T-helper 17 cell (primary cell): ENCODE data around the gene MARCHF3. TPM values are rescaled to one million over a fixed set of nuclear protein-coding genes. Genes with fewer than 3 reads are reported as not detected.

ENCODE experiments used
- ATAC-seq: fragments of 150-1000 bp; cut with Tn5 transposase; 2 replicates; pipeline ENCODE4 v1.10.0; 2021; ENCODE audit warnings: mild to moderate bottlenecking, moderate library complexity
- DNase-seq, 3 donors: peaks; one replicate each; pipeline versions ENCODE4 v3.0.0 to v3.0.0-alpha.2; 2020 to 2021
- H3K9me3 ChIP-seq: one replicate; pipeline ENCODE4 v1.7.0; 2013; ENCODE audit warnings: low read length, mild to moderate bottlenecking; ENCODE audit not compliant: control insufficient read depth, poor library complexity, severe bottlenecking
- H3K27ac Mint-ChIP-seq: one replicate; pipeline ENCODE4 v1.8.0; 2022; ENCODE audit warnings: mild to moderate bottlenecking, moderate library complexity, mixed read lengths
- H3K27me3 Mint-ChIP-seq: one replicate; pipeline ENCODE4 v1.8.0; 2022; ENCODE audit warnings: mixed read lengths
- H3K36me3 Mint-ChIP-seq: one replicate; pipeline ENCODE4 v1.8.0; 2022; ENCODE audit warnings: low read depth, mixed read lengths
- H3K4me1 Mint-ChIP-seq: one replicate; pipeline ENCODE4 v1.8.0; 2022; ENCODE audit warnings: mild to moderate bottlenecking, mixed read lengths
- H3K4me3 Mint-ChIP-seq: one replicate; pipeline ENCODE4 v1.8.0; 2022; ENCODE audit warnings: mild to moderate bottlenecking, moderate library complexity, mixed read lengths
- total RNA-seq, 4 donors: library from RNA in 2 of 4; stranded (reverse) in 2 of 4; gene quantifications; one replicate each; pipeline ENCODE4 v1.2.3 and lab custom pipeline; 2022 to 2026

The MARCHF3 gene
- total RNA-seq, 2 donors from 2014 or later = 6.6 to 8.4 TPM

- no peak overlapping the region for H3K4me3 Mint-ChIP-seq
- H3K9me3 ChIP-seq = no peaks in the 10 kb centered on the region
- H3K4me1 Mint-ChIP-seq = peaks cover 2% of the 10 kb centered on the region
- no peak for ATAC-seq
- DNase-seq = no peak
- H3K27me3 Mint-ChIP-seq = no peaks in the 10 kb centered on the region
- no peaks in the 10 kb centered on the region for H3K36me3 Mint-ChIP-seq
- H3K27ac Mint-ChIP-seq = no peak overlapping the region
Measured at GRCh38 chr5:126939887-126940286, 90.5 kb downstream of the MARCHF3 start.

DNA sequence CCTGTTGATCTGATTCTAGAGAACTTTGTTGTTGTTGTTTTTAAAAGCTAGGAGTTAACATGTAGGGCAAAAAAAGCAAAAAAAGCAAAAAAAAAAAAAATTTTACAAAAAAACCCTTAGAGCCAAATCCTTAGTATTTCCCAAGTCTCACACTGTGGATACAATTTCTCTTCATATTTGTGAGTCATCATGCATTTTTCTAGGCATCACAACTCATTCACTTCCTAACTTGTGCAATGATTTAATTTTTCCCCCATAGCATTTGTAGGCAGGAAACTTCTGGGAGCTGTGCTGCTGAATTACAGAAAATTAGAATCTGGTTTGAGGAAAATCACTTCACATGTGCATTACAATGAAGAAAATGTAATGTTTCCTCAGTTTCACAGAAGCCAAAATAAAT, 91.9 kb downstream of the MARCHF3 start:
- H3K4me3 Mint-ChIP-seq = no peak overlapping the region
- H3K9me3 ChIP-seq = no peaks in the 10 kb centered on the region
- DNase-seq (no peak), ATAC-seq (no peak)
- no peaks in the 10 kb centered on the region for H3K36me3 Mint-ChIP-seq
- H3K27ac Mint-ChIP-seq = no peak overlapping the region
- no peaks in the 10 kb centered on the region for H3K4me1 Mint-ChIP-seq
- no peaks in the 10 kb centered on the region for H3K27me3 Mint-ChIP-seq

- no peaks in the 10 kb centered on the region for H3K9me3 ChIP-seq
- H3K27ac Mint-ChIP-seq = no peak overlapping the region
- H3K36me3 Mint-ChIP-seq = no peaks in the 10 kb centered on the region
- DNase-seq (no peak), ATAC-seq (no peak)
- H3K27me3 Mint-ChIP-seq = no peaks in the 10 kb centered on the region
- H3K4me3 Mint-ChIP-seq = no peak overlapping the region
- H3K4me1 Mint-ChIP-seq = no peaks in the 10 kb centered on the region
Measured at GRCh38 chr5:126937771-126938170, 92.6 kb downstream of the MARCHF3 start.

- peaks cover 3% of the 10 kb centered on the region for H3K4me1 Mint-ChIP-seq
- H3K4me3 Mint-ChIP-seq = no peak overlapping the region
- no peaks in the 10 kb centered on the region for H3K9me3 ChIP-seq
- no peaks in the 10 kb centered on the region for H3K27me3 Mint-ChIP-seq
- peaks cover 2% of the 10 kb centered on the region for H3K36me3 Mint-ChIP-seq
- ATAC-seq (no peak), DNase-seq (no peak)
- H3K27ac Mint-ChIP-seq = no peak overlapping the region
Measured at GRCh38 chr5:126936775-126937418, 93.5 kb downstream of the MARCHF3 start.

DNA sequence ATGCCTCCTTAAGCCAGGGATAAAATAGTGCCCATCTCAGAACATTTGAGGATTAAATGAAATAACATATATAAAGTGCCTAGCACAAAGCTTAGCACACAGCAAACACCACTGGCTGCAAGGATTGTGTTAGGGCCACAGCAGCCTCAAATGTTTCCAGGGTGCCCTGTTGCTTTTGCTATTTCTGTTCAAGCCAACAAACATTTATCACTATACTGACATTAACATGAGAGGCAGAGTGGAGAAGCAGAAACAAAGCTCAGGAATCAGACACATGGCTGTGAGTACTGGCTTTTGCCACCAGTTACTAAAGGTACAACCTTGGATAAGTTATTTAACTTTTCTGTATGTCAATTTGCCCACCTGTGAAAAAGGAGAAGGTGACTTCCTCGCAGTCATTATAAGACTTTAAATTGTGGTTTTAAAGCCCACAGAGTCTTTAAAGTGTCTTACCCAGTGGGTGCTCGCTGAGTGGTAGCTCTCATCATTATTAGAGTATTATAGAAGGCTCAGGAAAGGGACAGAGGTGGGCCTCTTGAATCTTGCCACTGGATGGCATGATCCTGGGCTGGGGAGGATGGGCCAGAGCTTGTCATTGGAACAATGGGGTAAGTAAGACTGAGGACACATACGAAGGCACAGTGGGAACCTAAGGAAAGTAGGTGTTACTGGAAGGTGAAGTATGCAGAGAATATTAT, 98.2 kb downstream of the MARCHF3 start:
- no peak overlapping the region for H3K27ac Mint-ChIP-seq
- peaks cover 2% of the 10 kb centered on the region for H3K36me3 Mint-ChIP-seq
- no peaks in the 10 kb centered on the region for H3K9me3 ChIP-seq
- H3K4me1 Mint-ChIP-seq = peaks cover 6% of the 10 kb centered on the region
- no peak overlapping the region for H3K4me3 Mint-ChIP-seq
- ATAC-seq (no peak), DNase-seq (no peak)
- H3K27me3 Mint-ChIP-seq = no peaks in the 10 kb centered on the region

DNA sequence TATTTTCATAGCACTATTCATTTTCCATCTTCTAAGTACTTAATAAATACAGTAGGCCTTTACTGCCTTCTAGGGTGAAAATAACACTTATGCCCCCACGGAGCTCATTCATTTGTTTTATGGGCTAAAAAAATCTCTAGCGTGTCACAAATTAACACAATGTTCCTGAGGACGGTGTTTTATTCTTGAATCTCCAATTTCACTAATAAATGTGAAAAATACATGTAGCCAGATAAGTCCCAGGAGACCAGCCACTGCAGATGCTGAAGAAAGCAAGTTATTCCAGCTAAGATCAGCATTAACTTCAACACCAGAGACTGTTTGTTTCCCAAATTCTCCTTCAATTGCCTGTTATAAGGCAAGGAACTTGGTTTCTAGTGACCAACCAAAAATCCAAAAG, 102.3 kb downstream of the MARCHF3 start:
- no peaks in the 10 kb centered on the region for H3K27me3 Mint-ChIP-seq
- DNase-seq = no peak
- no peaks in the 10 kb centered on the region for H3K9me3 ChIP-seq
- H3K4me1 Mint-ChIP-seq = peaks cover 6% of the 10 kb centered on the region
- H3K36me3 Mint-ChIP-seq = peaks cover 5% of the 10 kb centered on the region
- H3K4me3 Mint-ChIP-seq = no peak overlapping the region
- H3K27ac Mint-ChIP-seq = no peak overlapping the region
- ATAC-seq = no peak

DNA sequence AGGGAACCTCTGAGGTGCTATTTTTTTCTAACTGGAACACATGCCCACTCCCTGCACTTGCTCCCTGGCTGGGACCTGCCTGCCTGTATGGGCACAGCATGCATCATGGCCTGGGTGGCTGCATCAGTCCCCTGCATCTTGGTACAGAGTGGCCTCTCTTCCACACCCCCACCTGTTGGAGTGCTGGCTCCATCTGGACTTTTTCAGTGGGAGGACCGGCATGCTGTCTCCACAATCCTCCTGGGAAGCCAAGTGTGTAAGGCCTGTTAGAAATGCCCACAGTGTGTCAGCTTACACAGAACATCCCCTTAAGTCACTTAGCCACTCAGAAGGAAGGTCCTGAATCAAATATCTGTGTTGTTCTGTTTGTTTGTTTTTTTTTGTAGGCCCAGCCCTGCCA, 102.9 kb downstream of the MARCHF3 start:
- no peak for ATAC-seq
- Mint-ChIP-seq H3K27ac (no peak overlapping the region), H3K36me3 (peaks cover 5% of the 10 kb centered on the region), H3K4me1 (peaks cover 5% of the 10 kb centered on the region), H3K27me3 (no peaks in the 10 kb centered on the region), H3K4me3 (no peak overlapping the region)
- no peaks in the 10 kb centered on the region for H3K9me3 ChIP-seq
- no peak for DNase-seq

DNA sequence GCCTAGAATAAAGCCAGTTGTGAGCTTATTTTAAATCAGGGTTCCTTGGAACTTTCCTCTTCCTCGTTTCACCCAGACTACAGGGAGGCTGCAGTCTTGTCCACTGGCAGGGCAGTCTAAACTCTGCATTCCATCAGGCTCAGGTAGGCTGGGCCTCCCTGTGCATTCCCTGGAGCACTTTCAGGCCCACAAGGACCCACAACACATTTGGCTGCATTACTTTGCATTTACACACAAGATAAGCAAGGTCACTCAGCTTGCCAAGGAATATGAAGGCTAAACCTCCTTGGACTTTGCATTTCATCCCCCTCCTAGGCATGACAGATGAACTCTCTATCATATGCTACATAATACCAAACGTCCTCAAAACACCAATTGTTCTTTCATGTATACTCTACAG, 104.2 kb downstream of the MARCHF3 start:
- DNase-seq = no peak
- no peaks in the 10 kb centered on the region for H3K27me3 Mint-ChIP-seq
- no peaks in the 10 kb centered on the region for H3K9me3 ChIP-seq
- no peak for ATAC-seq
- no peak overlapping the region for H3K27ac Mint-ChIP-seq
- H3K36me3 Mint-ChIP-seq = peaks cover 3% of the 10 kb centered on the region
- H3K4me1 Mint-ChIP-seq = peaks cover 4% of the 10 kb centered on the region
- no peak overlapping the region for H3K4me3 Mint-ChIP-seq

- no peak for ATAC-seq
- Mint-ChIP-seq H3K4me3 (no peak overlapping the region), H3K36me3 (peaks cover 3% of the 10 kb centered on the region), H3K4me1 (no peaks in the 10 kb centered on the region), H3K27me3 (no peaks in the 10 kb centered on the region), H3K27ac (no peak overlapping the region)
- DNase-seq = no peak
- no peaks in the 10 kb centered on the region for H3K9me3 ChIP-seq
Measured at GRCh38 chr5:126925482-126925881, 104.9 kb downstream of the MARCHF3 start.

- Mint-ChIP-seq H3K4me1 (no peaks in the 10 kb centered on the region), H3K36me3 (peaks cover 3% of the 10 kb centered on the region), H3K4me3 (no peak overlapping the region), H3K27ac (no peak overlapping the region), H3K27me3 (no peaks in the 10 kb centered on the region)
- DNase-seq (no peak), ATAC-seq (no peak)
- no peaks in the 10 kb centered on the region for H3K9me3 ChIP-seq
Measured at GRCh38 chr5:126924331-126925033, 105.9 kb downstream of the MARCHF3 start.

DNA sequence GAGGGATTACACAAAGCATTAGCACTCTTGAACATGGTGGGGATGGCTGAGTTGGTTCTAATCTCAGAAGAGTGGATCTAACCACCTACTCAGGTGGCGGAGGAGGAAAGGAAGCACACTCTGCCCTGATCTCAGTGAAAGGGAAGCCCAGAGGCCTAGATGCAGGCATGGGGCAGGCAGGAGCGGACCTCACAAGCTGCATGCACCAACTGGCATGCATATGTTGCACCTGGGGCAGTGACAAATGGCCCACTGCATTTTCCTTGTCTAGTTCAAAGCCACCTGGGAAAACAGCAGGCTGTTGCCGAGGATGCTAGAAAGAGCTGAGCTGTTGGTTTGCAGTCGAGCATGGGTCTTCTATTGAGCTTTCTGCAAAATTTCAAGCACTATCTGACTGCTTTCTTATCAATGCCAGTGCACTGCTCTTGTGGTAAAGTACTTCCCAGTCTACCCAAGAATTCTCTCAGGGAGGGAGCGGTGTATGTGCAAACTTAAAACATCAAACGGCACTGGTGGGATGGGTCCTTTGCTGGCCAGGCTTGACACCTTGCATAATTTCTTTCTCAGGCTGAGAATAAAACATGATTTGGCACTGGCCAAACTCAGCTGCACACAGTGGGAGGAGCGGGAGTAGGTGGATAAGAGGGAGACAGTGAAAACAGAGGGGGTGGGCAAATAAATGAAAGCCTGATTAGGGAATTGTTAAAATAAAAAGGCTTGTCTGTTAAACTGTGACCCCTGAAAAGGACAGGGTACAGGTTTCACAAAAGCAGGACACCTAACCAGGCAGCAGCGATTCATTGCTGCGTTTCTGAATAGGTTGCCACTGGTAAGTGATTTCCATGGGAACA, 108.9 kb downstream of the MARCHF3 start:
- no peak for ATAC-seq
- no peak overlapping the region for H3K27ac Mint-ChIP-seq
- no peaks in the 10 kb centered on the region for H3K9me3 ChIP-seq

GRCh38 chr5:126920291-126920690, 110.1 kb downstream of the MARCHF3 start:
- DNase-seq (no peak), ATAC-seq (no peak)
- Mint-ChIP-seq H3K4me3 (no peak overlapping the region), H3K27me3 (no peaks in the 10 kb centered on the region), H3K27ac (no peak overlapping the region), H3K36me3 (no peaks in the 10 kb centered on the region), H3K4me1 (peaks cover 11% of the 10 kb centered on the region)
- no peaks in the 10 kb centered on the region for H3K9me3 ChIP-seq

More for the DNA sequence above, 108.9 kb downstream of the MARCHF3 start:
- H3K36me3 Mint-ChIP-seq = no peaks in the 10 kb centered on the region
- no peak for DNase-seq
- H3K4me3 Mint-ChIP-seq = no peak overlapping the region
- H3K4me1 Mint-ChIP-seq = peaks cover 11% of the 10 kb centered on the region
- no peaks in the 10 kb centered on the region for H3K27me3 Mint-ChIP-seq

DNA sequence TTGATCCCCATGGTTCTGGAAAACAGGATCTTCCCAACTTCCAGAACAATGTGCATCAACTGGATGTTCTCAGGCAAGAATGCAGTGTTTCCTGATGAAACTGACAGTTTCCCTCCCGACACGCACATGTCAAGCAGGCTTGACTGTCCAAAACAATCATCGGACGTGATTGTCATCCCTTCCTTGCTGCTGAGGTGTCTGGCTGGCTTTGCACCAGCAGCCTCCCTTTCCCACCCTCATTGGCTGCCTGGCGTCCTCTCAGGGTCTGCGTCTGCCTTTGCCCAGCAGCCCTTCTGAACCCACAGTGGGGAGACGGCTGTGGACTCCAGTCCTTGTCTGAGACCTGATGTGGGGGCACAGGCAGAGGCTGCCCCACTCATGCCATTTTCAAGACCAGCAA, 110.8 kb downstream of the MARCHF3 start:
- H3K27me3 Mint-ChIP-seq = no peaks in the 10 kb centered on the region
- DNase-seq (no peak), ATAC-seq (no peak)
- H3K4me3 Mint-ChIP-seq = no peak overlapping the region
- peaks cover 11% of the 10 kb centered on the region for H3K4me1 Mint-ChIP-seq
- H3K36me3 Mint-ChIP-seq = no peaks in the 10 kb centered on the region
- H3K9me3 ChIP-seq = no peaks in the 10 kb centered on the region
- H3K27ac Mint-ChIP-seq = no peak overlapping the region
